CD4-positive, alpha-beta T cell (primary cell): ENCODE measurements around the gene ENDOU. TPM values are rescaled to one million over a fixed set of nuclear protein-coding genes. Genes with fewer than 3 reads are reported as not detected.

Source experiments
- ATAC-seq: fragments of 200-7000 bp; cut with Tn5 transposase; one replicate; pipeline ENCODE4 v1.10.0; 2022; ENCODE audit warnings: mild to moderate bottlenecking; ENCODE audit not compliant: poor library complexity
- CTCF ChIA-PET: fragments of 350-600 bp; sonication (Branson Sonifier 250); formaldehyde crosslinking; loops from one replicate; lab custom pipeline; 2021; ENCODE audit warnings: antibody characterized with exemption, inconsistent platforms; lab: Charles Lee
- POLR2A ChIA-PET: fragments of 350-600 bp; sonication (Branson Sonifier 250); formaldehyde crosslinking; loops from one replicate; lab custom pipeline; 2021; ENCODE audit warnings: antibody characterized with exemption, inconsistent platforms; lab: Charles Lee
- DNase-seq, 14 experiments: peaks; one replicate each; pipeline ENCODE4 v3.0.0-alpha.2; 2013 to 2020; ENCODE audit warnings: mixed read lengths in 2 of 14
- H3K27ac ChIP-seq, 2 donors: one replicate each; pipeline versions ENCODE4 v1.5.1 to v1.7.0; 2013; ENCODE audit warnings: low read length in 2 of 2, low read depth in 1 of 2, mild to moderate bottlenecking in 1 of 2
- H3K27me3 ChIP-seq, 2 experiments: 1 replicate in 1 of 2; 2 replicates in 1 of 2; pipeline versions ENCODE4 v1.6.1 to v1.7.0; 2013; ENCODE audit warnings: low read length in 2 of 2, control low read depth in 1 of 2, mild to moderate bottlenecking in 1 of 2, moderate library complexity in 1 of 2; ENCODE audit not compliant: insufficient read depth in 2 of 2, control insufficient read depth in 1 of 2
- H3K36me3 ChIP-seq: one replicate; pipeline ENCODE4 v1.6.1; 2013; ENCODE audit warnings: low read length, control low read depth; ENCODE audit not compliant: insufficient read depth
- H3K4me1 ChIP-seq: one replicate; pipeline ENCODE4 v1.6.1; 2013; ENCODE audit warnings: low read length, control low read depth; ENCODE audit not compliant: insufficient read depth
- H3K4me3 ChIP-seq: one replicate; pipeline ENCODE4 v1.5.1; 2013; ENCODE audit warnings: mild to moderate bottlenecking, low read length, moderate library complexity
- H3K9me3 ChIP-seq, 2 experiments: 1 replicate in 1 of 2; 2 replicates in 1 of 2; pipeline versions ENCODE4 v1.6.1 to v1.7.0; 2013; ENCODE audit warnings: low read length in 2 of 2, mild to moderate bottlenecking in 2 of 2, control low read depth in 1 of 2, moderate library complexity in 1 of 2; ENCODE audit not compliant: control insufficient read depth in 1 of 2, insufficient read depth in 1 of 2
- H3K27ac Mint-ChIP-seq: one replicate; pipeline ENCODE4 v1.8.0; 2020; ENCODE audit warnings: mixed read lengths
- H3K27me3 Mint-ChIP-seq: one replicate; pipeline ENCODE4 v1.8.0; 2021; ENCODE audit warnings: mixed read lengths
- H3K36me3 Mint-ChIP-seq: one replicate; pipeline ENCODE4 v1.8.0; 2021; ENCODE audit warnings: low read depth, mixed read lengths
- H3K4me1 Mint-ChIP-seq: one replicate; pipeline ENCODE4 v1.8.0; 2021; ENCODE audit warnings: low read depth, mixed read lengths
- H3K4me3 Mint-ChIP-seq: one replicate; pipeline ENCODE4 v1.8.0; 2020; ENCODE audit warnings: mild to moderate bottlenecking, mixed read lengths
- H3K9me3 Mint-ChIP-seq: one replicate; pipeline ENCODE4 v1.8.0; 2020; ENCODE audit warnings: mixed read lengths
- CTCF ChIP-seq: fragments of 200-600 bp; IDR thresholded peaks from one replicate; pipeline ENCODE4 v1.8.0; 2022; ENCODE audit warnings: antibody characterized with exemption, mild to moderate bottlenecking
- intact Hi-C, 2 experiments: fragments of 100-400 bp; cut with DNase I in 1 of 2; cut with micrococcal nuclease in 1 of 2; formaldehyde crosslinking; loops; one replicate each; pipeline versions ENCODE4 v1.15.1 to v1.9.0; 2023 to 2025; cut with DNase I, micrococcal nuclease
- total RNA-seq, 174 experiments: library from RNA in 2 of 174; stranded (reverse) in 2 of 174; gene quantifications; one replicate each; pipeline ENCODE4 v1.2.3 and lab custom pipeline; 2021 to 2026

Gene ENDOU
- total RNA-seq, 2 experiments from 2014 or later: not detected

- H3K27me3 ChIP-seq: no peaks in the 10 kb centered on the region
- H3K4me1 Mint-ChIP-seq: peaks cover 42% of the 10 kb centered on the region
- no peak for DNase-seq
- no peak overlapping the region for H3K27ac Mint-ChIP-seq
- no peak for TF ChIP-seq CTCF
- no peaks in the 10 kb centered on the region for H3K36me3 ChIP-seq
- intact Hi-C loops: no loop called here
- no peak overlapping the region for H3K4me3 Mint-ChIP-seq
- peaks cover 45% of the 10 kb centered on the region for H3K4me1 ChIP-seq
- no peak overlapping the region for H3K4me3 ChIP-seq
- POLR2A ChIA-PET: interaction anchor here (2.0 kb wide), 1 partner anchor 20 kb away, joined by 8 read pairs; the partner anchor contains the start of gene RAPGEF3
- H3K9me3 ChIP-seq: no peaks in the 10 kb centered on the region
- H3K36me3 Mint-ChIP-seq: no peaks in the 10 kb centered on the region
- no peaks in the 10 kb centered on the region for H3K9me3 Mint-ChIP-seq
- ATAC-seq: no peak
- CTCF ChIA-PET: no interaction called here
- H3K27ac ChIP-seq: no peak overlapping the region
- no peaks in the 10 kb centered on the region for H3K27me3 Mint-ChIP-seq
Observed at GRCh38 chr12:47739297-47739696, 14.0 kb upstream of the ENDOU start.

GRCh38 chr12:47737936-47738594 is 12.8 kb upstream of the ENDOU start:
- H3K27ac Mint-ChIP-seq: no peak overlapping the region
- no peak for TF ChIP-seq CTCF
- POLR2A ChIA-PET: no interaction called here

GRCh38 chr12:47736877-47737676 is 11.8 kb upstream of the ENDOU start:
- H3K9me3 ChIP-seq: no peaks in the 10 kb centered on the region
- ChIA-PET CTCF (interaction anchor here (1.3 kb wide), 1 partner anchor 22 kb away, joined by 3 read pairs; no protein-coding TSS in a partner anchor), POLR2A (no interaction called here)
- H3K27me3 ChIP-seq: no peaks in the 10 kb centered on the region
- no peak overlapping the region for H3K4me3 ChIP-seq
- Mint-ChIP-seq H3K27ac (no peak overlapping the region), H3K27me3 (no peaks in the 10 kb centered on the region), H3K4me1 (peaks cover 30% of the 10 kb centered on the region), H3K4me3 (no peak overlapping the region), H3K36me3 (no peaks in the 10 kb centered on the region), H3K9me3 (no peaks in the 10 kb centered on the region)
- intact Hi-C loops: no loop called here
- DNase-seq (no peak), ATAC-seq (no peak)
- H3K36me3 ChIP-seq: no peaks in the 10 kb centered on the region
- H3K4me1 ChIP-seq: peaks cover 34% of the 10 kb centered on the region
- H3K27ac ChIP-seq: no peak overlapping the region
- no peak for TF ChIP-seq CTCF

More at GRCh38 chr12:47737936-47738594, 12.8 kb upstream of the ENDOU start:
- Histone ChIP-seq H3K27me3 (no peaks in the 10 kb centered on the region), H3K4me1 (peaks cover 40% of the 10 kb centered on the region), H3K27ac (no peak overlapping the region), H3K36me3 (no peaks in the 10 kb centered on the region), H3K4me3 (no peak overlapping the region), H3K9me3 (no peaks in the 10 kb centered on the region)
- DNase-seq (no peak), ATAC-seq (no peak)
- H3K36me3 Mint-ChIP-seq: no peaks in the 10 kb centered on the region
- H3K4me1 Mint-ChIP-seq: peaks cover 40% of the 10 kb centered on the region
- intact Hi-C loops: no loop called here
- no peaks in the 10 kb centered on the region for H3K27me3 Mint-ChIP-seq
- no peak overlapping the region for H3K4me3 Mint-ChIP-seq
- CTCF ChIA-PET: no interaction called here
- H3K9me3 Mint-ChIP-seq: no peaks in the 10 kb centered on the region
